HepG2 (cell line): ENCODE results near the gene LYSMD1. TPM values are rescaled to one million over a fixed set of nuclear protein-coding genes. Genes with fewer than 3 reads are reported as not detected.

Source experiments
- ATAC-seq: fragments of 200-7000 bp; cut with Tn5 transposase; 3 replicates; pipeline ENCODE4 v1.9.1; 2020; ENCODE audit warnings: mild to moderate bottlenecking, moderate library complexity
- BruUV-seq: library from RNA; stranded (reverse); fragments of 400-500 nt; replicated peaks from 2 replicates; lab custom pipeline; 2021; lab: Mats Ljungman, UMichigan
- CTCF ChIA-PET: fragments of 300-600 bp; formaldehyde crosslinking; extraction: SDS; loops from one replicate; lab custom pipeline; 2021; ENCODE audit warnings: low total read pairs, inconsistent platforms, low intra/inter-chr PET ratio; lab: Yijun Ruan, JAX
- POLR2A ChIA-PET: fragments of 350-600 bp; sonication (Branson Sonifier 250); formaldehyde crosslinking; loops from one replicate; lab custom pipeline; 2020; ENCODE audit warnings: antibody characterized with exemption, inconsistent platforms; lab: Yijun Ruan, JAX
- DNase-seq: peaks from one replicate; pipeline ENCODE4 v3.0.0-alpha.2; 2015; ENCODE audit warnings: low spot score
- FAIRE-seq: peaks from 3 replicates; lab custom pipeline; 2011; peaks lifted over from hg19 to GRCh38; lab: Jason Lieb, UNC
- H2AFZ ChIP-seq: one replicate; pipeline ENCODE4 v1.6.1; 2011; ENCODE audit warnings: low read length, inconsistent platforms
- H3K27ac ChIP-seq: fragments of 300-600 bp; 3 replicates; pipeline ENCODE4 v1.8.0; 2011; ENCODE audit warnings: mixed run types, mild to moderate bottlenecking, mixed read lengths, low read length, inconsistent platforms; ENCODE audit not compliant: insufficient read depth; ENCODE audit errors: extremely low read length
- H3K27me3 ChIP-seq, 2 experiments: fragments of 200-600 bp in 1 of 2; 2 replicates in 1 of 2; 3 replicates in 1 of 2; pipeline versions ENCODE4 v1.6.0 to v1.8.0; 2011; ENCODE audit warnings: low read length in 2 of 2, mild to moderate bottlenecking in 2 of 2, moderate library complexity in 2 of 2, inconsistent platforms in 1 of 2; ENCODE audit not compliant: insufficient read depth in 2 of 2, control insufficient read depth in 1 of 2
- H3K36me3 ChIP-seq, 2 experiments: fragments of 200-600 bp in 1 of 2; replicated peaks in 1 of 2; 2 replicates in 1 of 2; 3 replicates in 1 of 2; pipeline versions ENCODE4 v1.5.1 to v1.8.0; 2011; ENCODE audit warnings: low read length in 2 of 2, inconsistent platforms in 1 of 2; ENCODE audit not compliant: insufficient read depth in 2 of 2, control insufficient read depth in 1 of 2
- H3K4me1 ChIP-seq: 2 replicates; pipeline ENCODE4 v1.5.1; 2012; ENCODE audit warnings: low read length, inconsistent platforms; ENCODE audit not compliant: insufficient read depth
- H3K4me2 ChIP-seq: 2 replicates; pipeline ENCODE4 v1.6.0; 2011; ENCODE audit warnings: low read depth, low read length, inconsistent platforms
- H3K4me3 ChIP-seq, 3 experiments: fragments of 200-600 bp in 1 of 3; sonication (generic), shearing (Covaris generic) in 1 of 3; replicated peaks in 1 of 3; 2 replicates each; pipeline ENCODE4 v1.5.1; 2011 to 2016; ENCODE audit warnings: low read length in 3 of 3, inconsistent platforms in 2 of 3, low read depth in 2 of 3, mild to moderate bottlenecking in 2 of 3, control low read depth in 1 of 3, mixed read lengths in 1 of 3; ENCODE audit not compliant: insufficient read depth in 1 of 3
- H3K79me2 ChIP-seq: one replicate; pipeline ENCODE4 v1.6.1; 2011; ENCODE audit warnings: low read length, inconsistent platforms; ENCODE audit not compliant: insufficient read depth
- H3K9ac ChIP-seq: 2 replicates; pipeline ENCODE4 v1.6.0; 2011; ENCODE audit warnings: mild to moderate bottlenecking, low read depth, low read length, inconsistent platforms; ENCODE audit not compliant: insufficient read depth
- H3K9me3 ChIP-seq: 2 replicates; pipeline ENCODE4 v1.5.1; 2012; ENCODE audit warnings: mild to moderate bottlenecking, low read length
- H4K20me1 ChIP-seq: 2 replicates; pipeline ENCODE4 v1.6.0; 2011; ENCODE audit warnings: inconsistent platforms, mild to moderate bottlenecking, low read length, moderate library complexity; ENCODE audit not compliant: insufficient read depth
- CHD2 ChIP-seq: IDR thresholded peaks from 2 replicates; pipeline ENCODE4 v1.6.1; 2011; ENCODE audit warnings: low read depth, low read length, improper control_type of control experiment
- HES4 ChIP-seq: sonication (generic); formaldehyde crosslinking; IDR thresholded peaks from 2 replicates; pipeline ENCODE4 v1.9.0; 2021; ENCODE audit warnings: mild to moderate bottlenecking, missing genetic modification reagents, borderline replicate concordance
- NFE2 ChIP-seq: sonication (generic); formaldehyde crosslinking; IDR thresholded peaks from 2 replicates; pipeline ENCODE4 v1.4.0; 2020; ENCODE audit warnings: missing genetic modification reagents
- SP2 ChIP-seq: sonication (generic); formaldehyde crosslinking; IDR thresholded peaks from 2 replicates; pipeline ENCODE4 v1.5.1; 2020; ENCODE audit warnings: mild to moderate bottlenecking, missing genetic modification reagents
- SRSF9 ChIP-seq: fragments of 200-400 bp; formaldehyde crosslinking; IDR thresholded peaks from 2 replicates; pipeline ENCODE4 v1.6.1; 2018; ENCODE audit warnings: borderline replicate concordance, mild to moderate bottlenecking, low read depth, low read length; ENCODE audit not compliant: insufficient read depth, poor library complexity, severe bottlenecking
- ZNF235 ChIP-seq: sonication (generic); formaldehyde crosslinking; IDR thresholded peaks from 2 replicates; pipeline ENCODE4 v1.8.1; 2023; ENCODE audit warnings: mild to moderate bottlenecking, missing genetic modification reagents, borderline replicate concordance
- ZNF550 ChIP-seq: sonication (generic); formaldehyde crosslinking; IDR thresholded peaks from 2 replicates; pipeline ENCODE4 v1.4.0; 2020; ENCODE audit warnings: mild to moderate bottlenecking, missing genetic modification reagents, borderline replicate concordance
- ZNF572 ChIP-seq: sonication (generic); formaldehyde crosslinking; IDR thresholded peaks from 2 replicates; pipeline ENCODE4 v1.5.1; 2020; ENCODE audit warnings: mild to moderate bottlenecking, missing genetic modification reagents
- WGBS: methylation state at CpG from one replicate; pipeline ENCODE4 v1.1.6; 2017; ENCODE audit warnings: low lambda C conversion rate; 5-methylcytosine and 5-hydroxymethylcytosine counted together
- in situ Hi-C: cut with HindIII; loops from 2 replicates; pipeline ENCODE4 v1.10.0; 2017; ENCODE audit warnings: low pct_unique_long_range_greater_than_20kb; ENCODE audit not compliant: extremely low pct_ligation_motif_present
- intact Hi-C: fragments of 100-400 bp; cut with micrococcal nuclease; formaldehyde crosslinking; loops from one replicate; pipeline ENCODE4 v1.10.0; 2022; ENCODE audit not compliant: unreplicated experiment
- polyA plus RNA-seq, 8 experiments: library from polyadenylated mRNA; depleted of rRNA in 3 of 8; stranded (reverse) in 7 of 8; unstranded in 1 of 8; fragments of >200 nt; fragmentation: Illumina TruSeq in 4 of 8; extraction: Trizol in 4 of 8; gene quantifications; 2 replicates each; pipeline versions ENCODE4 v1.2.1 to v1.2.3, GENCODE V29; 2011 to 2016; ENCODE audit warnings: low read depth in 4 of 8, missing spikeins in 1 of 8, mixed read lengths in 1 of 8; ENCODE audit not compliant: insufficient read depth in 1 of 8
- total RNA-seq, 5 experiments: library from RNA; depleted of rRNA; stranded (reverse); fragments of >200 nt; fragmentation: Illumina TruSeq; extraction: Trizol; gene quantifications; 2 replicates each; pipeline ENCODE4 v1.2.3, GENCODE V29; 2016; ENCODE audit warnings: low read depth in 1 of 5

Gene LYSMD1
- total and polyA plus RNA-seq, 2 of the 13 experiments (the other 11 are each of a cell fraction or from before 2014, with no cell fraction given), result 3.8 to 4.8 TPM

GRCh38 chr1:151167116-151167515 lies 1.4 kb upstream of the LYSMD1 start (continued):
- TF ChIP-seq ZNF550 (no peak), SRSF9 (no peak)

- CTCF ChIA-PET, result no interaction called here
- peaks cover 7% of the 10 kb centered on the region in 2 experiments; a peak in 4 of 5 replicates for H3K36me3 ChIP-seq
- WGBS, result 0% methylated on average over 14 of the region's 15 CpGs
- peak overlapping the region; percentile 66 for H3K27ac ChIP-seq
- H3K4me3 ChIP-seq, result peak overlapping the region; percentile 91 to 94 (median 93)
- POLR2A ChIA-PET, result interaction anchor here (1.0 to 2.8 kb wide), 6 partner anchors 14 to 67 kb away, joined by 4 to 25 read pairs (median 4); partner anchors contain the start of gene VPS72
- H3K4me2 ChIP-seq, result peak overlapping the region; percentile 83
- TF ChIP-seq SP2, result 0 out of 2 replicates have a peak, but pooled peaks have one; percentile 9
- peak; percentile 48; the same call in 1 of the 2 replicates for TF ChIP-seq CHD2
- TF ChIP-seq ZNF572 (CRISPR knock-in tag), result peak; percentile 60; the same call in 1 of the 2 replicates
- no peak for TF ChIP-seq NFE2 (CRISPR knock-in tag)
- TF ChIP-seq ZNF235 (CRISPR knock-in tag), result no peak
- 0 out of 2 replicates have a peak, but pooled peaks have one; percentile 7 for TF ChIP-seq HES4 (CRISPR knock-in tag)
- TF ChIP-seq, all 625 proteins: peak for 4
- in situ Hi-C loops (no loop called here), intact Hi-C loops (no loop called here)
- Histone ChIP-seq H4K20me1 (no peaks in the 10 kb centered on the region), H3K9ac (peak overlapping the region; percentile 93), H3K4me1 (peaks cover 25% of the 10 kb centered on the region), H3K27me3 (peaks cover 0 to 5% of the 10 kb centered on the region in 2 experiments; a peak in 2 of 5 replicates), H2AFZ (peak overlapping the region; percentile 89), H3K9me3 (no peaks in the 10 kb centered on the region), H3K79me2 (peaks cover 17% of the 10 kb centered on the region)
- no TSS peak for BruUV-seq
- DNase-seq (peak; percentile 9), FAIRE-seq (no peak), ATAC-seq (peak; percentile 10)
These were observed 829 bp upstream of the LYSMD1 start for GRCh38 chr1:151166505-151166956.
